ENCODE measurements around the gene RAB1B.
"Not testable (repeated sequence)": the region's sequence is repeated elsewhere in the genome, so short reads cannot be mapped to it uniquely, and the experiment has no call there.

The RAB1B gene

DNA sequence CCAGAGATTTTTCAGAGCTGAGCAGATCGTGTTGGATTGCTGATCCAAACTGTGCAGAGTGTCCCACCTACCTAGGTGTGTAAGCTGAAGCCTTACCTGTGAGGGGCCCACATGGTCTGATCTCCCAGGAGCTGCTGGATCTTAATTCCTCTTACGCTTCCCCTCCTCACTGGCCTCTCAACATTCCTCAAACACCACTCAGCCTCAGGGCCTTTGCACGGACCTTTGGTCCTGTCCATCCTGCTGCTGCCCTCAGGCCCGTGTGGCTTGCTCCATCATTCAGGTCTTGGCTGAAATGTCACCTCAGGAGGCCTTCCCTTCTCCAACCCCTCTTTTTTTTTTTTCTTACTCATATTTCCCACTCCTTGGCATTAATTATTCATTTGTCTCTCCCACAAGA lies 21.1 kb upstream of the RAB1B start:
- no peak overlapping the region for H3K4me3 Mint-ChIP-seq
- peak overlapping the region; percentile 79 to 91 for H3K27ac Mint-ChIP-seq
- H3K4me1 Mint-ChIP-seq (ENCODE audit: low read depth in 2 of 2) = peaks cover 3 to 8% of the 10 kb centered on the region in 2 donors
- no peak for ATAC-seq (replicated peaks)
- H3K9me3 Mint-ChIP-seq = no peaks in the 10 kb centered on the region
- DNase-seq = no peak
- H3K36me3 Mint-ChIP-seq (ENCODE audit: insufficient read depth) = peaks cover 31% of the 10 kb centered on the region
- H3K27me3 Mint-ChIP-seq = no peaks in the 10 kb centered on the region

DNA sequence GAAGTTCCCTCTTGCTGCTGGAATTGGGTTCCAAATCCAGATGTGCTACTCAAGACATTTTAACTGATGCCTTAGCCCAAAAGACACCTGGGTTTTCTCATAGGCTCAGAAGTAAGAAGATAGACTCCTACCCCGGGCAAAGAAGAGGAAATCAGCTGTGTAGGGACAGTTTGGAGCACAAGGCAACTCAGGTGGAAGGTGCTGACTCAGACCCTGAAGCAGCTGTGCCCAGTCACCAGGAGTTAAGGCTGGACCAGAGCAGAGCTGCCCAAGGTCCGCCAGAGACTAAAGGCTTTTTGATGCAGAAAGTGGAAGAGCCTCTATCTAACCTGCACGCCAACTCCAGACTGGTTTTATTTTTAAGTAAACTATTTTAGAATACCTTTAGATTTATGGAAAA lies 20.6 kb upstream of the RAB1B start:
- Mint-ChIP-seq H3K36me3 (ENCODE audit: insufficient read depth) (peaks cover 32% of the 10 kb centered on the region), H3K4me3 (no peak overlapping the region), H3K27ac (peak overlapping the region in 1 of 2 donors; percentile 91), H3K9me3 (no peaks in the 10 kb centered on the region), H3K27me3 (no peaks in the 10 kb centered on the region), H3K4me1 (ENCODE audit: low read depth in 2 of 2) (peaks cover 3 to 8% of the 10 kb centered on the region in 2 donors)
- DNase-seq (no peak), ATAC-seq (replicated peaks) (no peak)

DNA sequence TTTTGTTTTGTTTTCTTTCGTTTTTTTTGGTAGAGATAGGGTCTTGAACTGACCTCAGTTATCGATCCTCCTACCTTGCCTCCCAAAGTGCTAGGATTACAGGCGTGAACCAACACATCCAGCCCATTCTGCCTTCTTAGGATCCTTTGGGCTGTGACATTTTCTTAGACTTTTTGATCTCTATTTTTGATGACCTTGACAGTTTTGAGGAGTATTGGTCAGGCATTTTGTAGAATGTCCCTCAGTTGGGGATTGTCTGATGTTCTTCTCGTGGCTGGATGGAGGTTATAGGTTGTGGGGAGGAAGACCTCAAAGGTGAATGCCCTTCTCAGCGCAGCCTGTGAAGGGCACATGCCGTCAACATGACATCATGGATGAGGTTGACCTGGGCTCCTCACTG lies 19.5 kb upstream of the RAB1B start:
- Mint-ChIP-seq H3K36me3 (ENCODE audit: insufficient read depth) (peaks cover 39% of the 10 kb centered on the region), H3K4me3 (no peak overlapping the region), H3K27me3 (no peaks in the 10 kb centered on the region), H3K4me1 (ENCODE audit: low read depth in 2 of 2) (peaks cover 2 to 5% of the 10 kb centered on the region in 2 donors), H3K9me3 (no peaks in the 10 kb centered on the region), H3K27ac (peak overlapping the region in 1 of 2 donors; percentile 23)
- ATAC-seq (replicated peaks) (no peak), DNase-seq (no peak)

DNA sequence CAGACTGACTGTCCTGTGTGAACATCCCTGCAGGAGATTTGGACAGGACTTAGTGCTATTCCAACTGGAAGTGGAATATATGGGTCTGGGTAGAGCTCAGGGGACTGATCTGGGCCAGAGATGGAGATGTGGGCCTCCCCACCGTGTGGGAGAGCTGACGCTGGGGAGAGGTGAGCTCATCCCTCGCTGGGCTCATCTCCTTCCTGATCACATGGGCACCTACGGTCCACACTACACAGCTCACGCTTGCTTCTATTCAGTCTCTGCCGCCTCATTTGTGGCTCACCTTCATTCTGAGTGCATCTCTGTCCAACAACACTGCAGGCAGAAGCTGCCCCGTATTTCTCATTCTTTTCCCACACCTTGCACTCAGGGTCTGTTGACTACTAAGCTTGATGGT lies 16.6 kb upstream of the RAB1B start:
- ATAC-seq (replicated peaks) = no peak
- Mint-ChIP-seq H3K27ac (peak overlapping the region; percentile 68 to 91), H3K27me3 (no peaks in the 10 kb centered on the region), H3K36me3 (ENCODE audit: insufficient read depth) (peaks cover 41% of the 10 kb centered on the region), H3K4me1 (ENCODE audit: low read depth in 2 of 2) (peaks cover 8 to 13% of the 10 kb centered on the region in 2 donors), H3K9me3 (no peaks in the 10 kb centered on the region), H3K4me3 (no peak overlapping the region)
- DNase-seq = no peak

DNA sequence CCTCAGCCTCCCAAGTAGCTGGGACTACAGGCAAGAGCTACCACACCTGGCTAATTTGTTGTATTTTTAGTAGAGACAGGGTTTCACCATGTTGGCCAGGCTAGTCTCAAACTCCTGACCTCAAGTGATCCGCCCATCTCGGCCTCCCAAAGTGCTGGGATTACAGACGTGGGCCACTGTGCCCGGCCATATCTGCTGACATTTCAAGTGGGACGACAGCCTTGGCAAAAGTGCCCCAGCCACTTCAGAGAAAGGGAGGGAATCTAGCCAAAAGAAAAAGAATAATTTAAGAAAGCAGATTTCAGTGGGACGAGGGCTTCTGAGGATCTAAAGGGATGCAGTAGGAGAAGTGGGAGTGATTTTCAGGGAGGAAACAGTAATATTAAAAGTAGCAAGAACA lies 15.4 kb upstream of the RAB1B start:
- H3K9me3 Mint-ChIP-seq; H3K27me3 Mint-ChIP-seq; ATAC-seq (replicated peaks); DNase-seq: not testable (repeated sequence)
- Mint-ChIP-seq H3K27ac (peak overlapping the region; percentile 68 to 91), H3K4me3 (peak overlapping the region in 1 of 2 donors; percentile 41), H3K4me1 (ENCODE audit: low read depth in 2 of 2) (peaks cover 10 to 16% of the 10 kb centered on the region in 2 donors), H3K36me3 (ENCODE audit: insufficient read depth) (peaks cover 50% of the 10 kb centered on the region)

DNA sequence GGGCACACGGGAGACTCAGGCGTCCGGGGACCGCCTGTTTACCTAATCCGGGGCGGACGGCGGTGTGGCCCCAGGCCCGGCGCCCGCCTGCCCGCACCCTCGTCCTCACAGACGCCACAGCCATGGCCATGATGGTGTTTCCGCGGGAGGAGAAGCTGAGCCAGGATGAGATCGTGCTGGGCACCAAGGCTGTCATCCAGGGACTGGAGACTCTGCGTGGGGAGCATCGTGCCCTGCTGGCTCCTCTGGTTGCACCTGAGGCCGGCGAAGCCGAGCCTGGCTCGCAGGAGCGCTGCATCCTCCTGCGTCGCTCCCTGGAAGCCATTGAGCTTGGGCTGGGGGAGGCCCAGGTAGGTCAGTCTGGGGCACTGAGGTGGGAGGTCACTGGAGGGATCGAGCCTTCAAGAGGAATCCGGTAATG lies 10.0 kb upstream of the RAB1B start:
- Mint-ChIP-seq H3K36me3 (ENCODE audit: insufficient read depth) (peaks cover 67% of the 10 kb centered on the region), H3K27me3 (no peaks in the 10 kb centered on the region), H3K4me1 (ENCODE audit: low read depth in 2 of 2) (peaks cover 24 to 25% of the 10 kb centered on the region in 2 donors), H3K4me3 (peak overlapping the region; percentile 83 to 86), H3K9me3 (no peaks in the 10 kb centered on the region), H3K27ac (peak overlapping the region; percentile 92 to 97)
- DNase-seq = no peak
- ATAC-seq (replicated peaks) = no peak

DNA sequence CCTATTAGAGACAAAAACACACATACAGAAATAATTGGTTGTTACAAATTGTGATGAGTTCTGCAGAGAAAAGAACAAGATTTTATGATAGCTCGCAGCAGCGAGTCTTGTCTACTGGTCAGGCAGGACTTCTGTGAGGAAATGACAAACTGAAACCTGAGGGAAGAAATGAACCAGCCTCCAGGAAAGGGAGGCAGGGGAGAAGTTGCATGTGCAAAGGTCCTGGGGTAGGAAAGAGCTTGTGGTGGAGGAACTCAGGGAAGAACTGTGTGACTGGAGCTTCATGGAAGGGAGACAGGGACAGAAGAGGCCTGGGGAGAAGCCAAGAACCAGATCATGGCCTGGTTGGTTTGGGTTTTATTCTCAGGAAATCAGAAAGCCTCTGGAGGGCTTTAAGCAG lies 9.2 kb upstream of the RAB1B start:
- H3K4me3 Mint-ChIP-seq = peak overlapping the region; percentile 21 to 83
- DNase-seq = no peak
- H3K36me3 Mint-ChIP-seq (ENCODE audit: insufficient read depth) = peaks cover 65% of the 10 kb centered on the region
- H3K27ac Mint-ChIP-seq = peak overlapping the region; percentile 92 to 97
- no peak for ATAC-seq (replicated peaks)
- H3K4me1 Mint-ChIP-seq (ENCODE audit: low read depth in 2 of 2) = peaks cover 24 to 25% of the 10 kb centered on the region in 2 donors
- no peaks in the 10 kb centered on the region for H3K9me3 Mint-ChIP-seq
- no peaks in the 10 kb centered on the region for H3K27me3 Mint-ChIP-seq

DNA sequence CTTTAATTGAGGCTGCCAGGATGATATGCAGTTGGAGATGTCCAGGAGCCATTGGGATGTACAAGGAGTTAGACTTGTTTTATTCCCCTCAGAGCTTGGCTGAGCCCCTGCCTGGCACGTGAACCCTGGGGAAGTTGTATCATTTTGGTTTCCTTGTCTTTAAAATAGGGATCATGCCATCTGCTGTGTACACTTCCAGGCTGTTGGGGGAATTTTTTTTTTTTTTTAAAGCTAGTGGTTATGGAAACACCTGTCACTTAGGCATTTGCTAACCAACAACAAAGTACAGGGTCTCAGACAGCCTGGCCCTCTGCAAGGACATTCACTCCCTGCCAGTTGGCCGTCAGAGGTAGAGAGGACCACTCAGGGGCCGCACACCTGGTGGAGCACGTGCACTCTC lies 8.5 kb upstream of the RAB1B start:
- Mint-ChIP-seq H3K36me3 (ENCODE audit: insufficient read depth) (peaks cover 70% of the 10 kb centered on the region), H3K4me1 (ENCODE audit: low read depth in 2 of 2) (peaks cover 24 to 25% of the 10 kb centered on the region in 2 donors), H3K27ac (peak overlapping the region in 1 of 2 donors; percentile 97), H3K4me3 (no peak overlapping the region), H3K27me3 (no peaks in the 10 kb centered on the region), H3K9me3 (no peaks in the 10 kb centered on the region)
- DNase-seq (no peak), ATAC-seq (replicated peaks) (no peak)

DNA sequence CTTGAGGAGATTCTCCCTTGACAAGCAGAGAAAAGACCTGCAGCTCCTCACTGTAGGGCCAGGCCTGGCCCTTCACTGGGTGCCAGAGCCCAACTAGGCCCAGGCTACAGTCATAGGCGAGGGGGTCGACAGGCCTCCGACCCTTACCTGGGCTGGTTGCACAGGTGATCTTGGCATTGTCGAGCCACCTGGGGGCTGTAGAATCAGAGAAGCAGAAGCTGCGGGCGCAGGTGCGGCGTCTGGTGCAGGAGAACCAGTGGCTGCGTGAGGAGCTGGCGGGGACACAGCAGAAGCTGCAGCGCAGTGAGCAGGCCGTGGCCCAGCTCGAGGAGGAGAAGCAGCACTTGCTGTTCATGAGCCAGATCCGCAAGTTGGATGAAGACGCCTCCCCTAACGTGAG lies 6.9 kb upstream of the RAB1B start:
- no peaks in the 10 kb centered on the region for H3K27me3 Mint-ChIP-seq
- H3K4me1 Mint-ChIP-seq (ENCODE audit: low read depth in 2 of 2) = peaks cover 18 to 20% of the 10 kb centered on the region in 2 donors
- H3K27ac Mint-ChIP-seq = peak overlapping the region in 1 of 2 donors; percentile 78
- no peaks in the 10 kb centered on the region for H3K9me3 Mint-ChIP-seq
- ATAC-seq (replicated peaks) (no peak), DNase-seq (no peak)
- peaks cover 68% of the 10 kb centered on the region for H3K36me3 Mint-ChIP-seq (ENCODE audit: insufficient read depth)
- no peak overlapping the region for H3K4me3 Mint-ChIP-seq

DNA sequence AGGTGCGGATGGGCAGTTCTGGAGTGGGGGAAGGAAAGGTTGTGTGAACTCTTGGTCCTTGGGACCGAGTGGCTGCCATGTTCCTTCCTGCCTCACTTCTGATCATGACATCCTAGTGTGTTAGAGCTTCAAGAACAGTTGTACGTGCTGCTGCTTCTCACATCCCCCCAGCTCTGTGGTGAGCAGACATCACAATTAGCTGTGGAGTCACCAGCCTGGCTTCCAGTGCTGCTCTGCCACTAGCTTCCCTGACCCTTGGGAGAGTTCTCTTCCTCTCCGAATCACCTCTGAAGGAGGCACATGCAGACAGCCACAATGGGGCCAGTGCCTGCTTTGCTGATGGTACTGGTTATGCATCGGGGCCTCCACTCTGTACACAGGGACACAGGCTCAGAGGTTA lies 6.2 kb upstream of the RAB1B start:
- Mint-ChIP-seq H3K36me3 (ENCODE audit: insufficient read depth) (peaks cover 67% of the 10 kb centered on the region), H3K4me3 (no peak overlapping the region), H3K4me1 (ENCODE audit: low read depth in 2 of 2) (peaks cover 18 to 19% of the 10 kb centered on the region in 2 donors), H3K27me3 (no peaks in the 10 kb centered on the region), H3K27ac (no peak overlapping the region), H3K9me3 (no peaks in the 10 kb centered on the region)
- ATAC-seq (replicated peaks) (no peak), DNase-seq (no peak)

DNA sequence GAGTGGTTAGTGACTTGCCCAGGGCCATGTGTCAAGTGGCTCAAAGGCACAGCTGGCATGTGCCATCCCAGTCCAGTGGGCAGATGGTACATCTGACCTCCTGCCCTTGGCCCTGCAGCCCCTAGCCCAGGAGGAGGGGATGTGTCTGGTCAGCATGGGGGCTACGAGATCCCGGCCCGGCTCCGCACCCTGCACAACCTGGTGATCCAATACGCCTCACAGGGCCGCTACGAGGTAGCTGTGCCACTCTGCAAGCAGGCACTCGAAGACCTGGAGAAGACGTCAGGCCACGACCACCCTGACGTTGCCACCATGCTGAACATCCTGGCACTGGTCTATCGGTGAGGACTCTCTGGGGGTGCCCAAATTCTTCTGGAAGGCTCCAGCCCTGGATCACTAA lies 5.7 kb upstream of the RAB1B start:
- peaks cover 67% of the 10 kb centered on the region for H3K36me3 Mint-ChIP-seq (ENCODE audit: insufficient read depth)
- no peak for DNase-seq
- no peak for ATAC-seq (replicated peaks)
- no peak overlapping the region for H3K4me3 Mint-ChIP-seq
- peaks cover 21 to 22% of the 10 kb centered on the region in 2 donors for H3K4me1 Mint-ChIP-seq (ENCODE audit: low read depth in 2 of 2)
- no peak overlapping the region for H3K27ac Mint-ChIP-seq
- no peaks in the 10 kb centered on the region for H3K9me3 Mint-ChIP-seq
- H3K27me3 Mint-ChIP-seq = no peaks in the 10 kb centered on the region

DNA sequence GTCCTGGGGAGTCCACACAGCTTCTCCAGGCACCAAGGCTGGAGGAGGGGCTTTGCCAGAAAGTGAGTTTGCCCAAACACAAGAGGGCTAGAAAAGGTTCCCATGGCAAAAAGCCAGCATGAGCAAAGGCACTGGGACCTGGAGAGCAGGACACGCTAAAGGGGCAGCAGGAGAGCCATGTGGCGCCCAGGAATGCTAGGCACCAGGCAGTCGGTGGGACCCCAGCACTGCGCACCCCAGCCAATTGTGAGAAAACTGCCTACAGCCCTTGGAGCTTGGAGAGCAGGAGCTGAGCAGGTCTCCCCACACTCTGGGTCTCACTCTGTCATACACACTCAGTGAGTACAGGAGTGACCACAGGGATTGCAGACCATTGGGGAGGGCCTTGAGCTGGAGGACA lies 5.2 kb upstream of the RAB1B start:
- Mint-ChIP-seq H3K9me3 (no peaks in the 10 kb centered on the region), H3K27me3 (no peaks in the 10 kb centered on the region), H3K27ac (no peak overlapping the region), H3K36me3 (ENCODE audit: insufficient read depth) (peaks cover 66% of the 10 kb centered on the region), H3K4me1 (ENCODE audit: low read depth in 2 of 2) (peaks cover 26 to 27% of the 10 kb centered on the region in 2 donors), H3K4me3 (no peak overlapping the region)
- ATAC-seq (replicated peaks) (no peak), DNase-seq (no peak)

DNA sequence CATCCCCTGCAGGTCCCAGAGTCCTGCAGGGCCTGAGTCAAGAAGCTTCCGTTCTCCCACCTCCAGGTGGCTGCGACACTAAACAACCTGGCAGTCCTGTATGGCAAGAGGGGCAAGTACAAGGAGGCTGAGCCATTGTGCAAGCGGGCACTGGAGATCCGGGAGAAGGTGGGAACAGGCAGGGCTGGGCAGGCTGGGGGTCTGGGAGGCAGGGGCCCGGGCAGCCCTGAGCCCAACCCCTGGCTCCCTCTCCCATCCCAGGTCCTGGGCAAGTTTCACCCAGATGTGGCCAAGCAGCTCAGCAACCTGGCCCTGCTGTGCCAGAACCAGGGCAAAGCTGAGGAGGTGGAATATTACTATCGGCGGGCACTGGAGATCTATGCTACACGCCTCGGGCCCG lies 4.7 kb upstream of the RAB1B start:
- no peaks in the 10 kb centered on the region for H3K9me3 Mint-ChIP-seq
- H3K27me3 Mint-ChIP-seq = no peaks in the 10 kb centered on the region
- H3K27ac Mint-ChIP-seq = peak overlapping the region in 1 of 2 donors; percentile 25
- ATAC-seq (replicated peaks) = no peak
- no peak overlapping the region for H3K4me3 Mint-ChIP-seq
- H3K4me1 Mint-ChIP-seq (ENCODE audit: low read depth in 2 of 2) = peaks cover 22 to 23% of the 10 kb centered on the region in 2 donors
- DNase-seq = no peak
- H3K36me3 Mint-ChIP-seq (ENCODE audit: insufficient read depth) = peaks cover 66% of the 10 kb centered on the region

DNA sequence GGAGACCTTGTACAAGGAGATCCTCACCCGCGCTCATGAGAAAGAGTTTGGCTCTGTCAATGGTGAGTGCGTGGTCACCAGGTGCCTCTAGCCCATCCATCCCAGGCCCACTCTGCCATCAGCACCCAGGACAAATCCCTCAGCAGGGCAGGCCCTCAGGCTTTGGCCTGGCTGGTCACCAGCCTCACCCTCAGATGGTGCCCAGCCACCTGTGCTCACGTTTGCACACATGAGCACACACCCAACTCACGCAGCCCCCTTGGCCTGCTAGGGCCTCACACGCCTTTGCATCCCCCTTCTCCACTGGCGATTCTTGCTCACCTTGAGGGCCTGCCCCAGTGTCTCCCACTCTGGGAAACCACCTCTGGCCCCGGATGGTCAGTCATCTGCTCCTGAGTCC lies 4.1 kb upstream of the RAB1B start:
- Mint-ChIP-seq H3K9me3 (no peaks in the 10 kb centered on the region), H3K4me3 (no peak overlapping the region), H3K27me3 (no peaks in the 10 kb centered on the region), H3K27ac (peak overlapping the region; percentile 25 to 46), H3K4me1 (ENCODE audit: low read depth in 2 of 2) (peaks cover 21% of the 10 kb centered on the region in 2 donors), H3K36me3 (ENCODE audit: insufficient read depth) (peaks cover 66% of the 10 kb centered on the region)
- ATAC-seq (replicated peaks) (no peak), DNase-seq (no peak)

DNA sequence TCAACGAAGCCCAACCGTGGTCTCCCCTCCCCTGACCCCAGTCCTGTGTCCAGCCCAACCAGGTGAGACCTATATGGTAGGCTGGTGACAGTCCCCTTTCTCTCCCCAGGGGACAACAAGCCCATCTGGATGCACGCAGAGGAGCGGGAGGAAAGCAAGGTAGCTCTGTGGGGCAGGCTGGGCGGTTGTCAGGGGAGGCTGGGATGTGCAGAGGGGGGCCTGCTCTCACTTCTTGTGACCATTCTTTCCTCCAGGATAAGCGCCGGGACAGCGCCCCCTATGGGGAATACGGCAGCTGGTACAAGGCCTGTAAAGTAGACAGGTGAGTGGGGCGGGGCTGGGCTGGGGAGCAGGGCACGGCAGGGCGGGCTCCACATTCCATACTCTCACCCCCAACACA lies 3.5 kb upstream of the RAB1B start:
- ATAC-seq (replicated peaks) (no peak), DNase-seq (no peak)
- Mint-ChIP-seq H3K4me1 (ENCODE audit: low read depth in 2 of 2) (peaks cover 23% of the 10 kb centered on the region in 2 donors), H3K4me3 (no peak overlapping the region), H3K27me3 (no peaks in the 10 kb centered on the region), H3K36me3 (ENCODE audit: insufficient read depth) (peaks cover 62% of the 10 kb centered on the region), H3K9me3 (no peaks in the 10 kb centered on the region), H3K27ac (peak overlapping the region in 1 of 2 donors; percentile 46)

Data from effector memory CD8-positive, alpha-beta T cell (primary cell).